T-helper 17 cell (primary cell): Measurements from ENCODE around the gene CRACR2B. TPM values are rescaled to one million over a fixed set of nuclear protein-coding genes. Genes with fewer than 3 reads are reported as not detected.

Experiments used
- total RNA-seq, 4 donors: library from RNA in 2 of 4; stranded (reverse) in 2 of 4; gene quantifications; one replicate each; pipeline ENCODE4 v1.2.3 and lab custom pipeline; 2022 to 2026

The CRACR2B gene
- total RNA-seq, 2 donors from 2014 or later = 0.47 to 1.0 TPM

Other genes with a start within 250 kb of the CRACR2B start
- gene IRF7, start 212.0 kb upstream of the CRACR2B start, total RNA-seq = 10 to 100 TPM; 40.3 to 44.0 TPM
- gene CDHR5, start 203.0 kb upstream of the CRACR2B start, total RNA-seq = not detected
- gene SCT, start 200.7 kb upstream of the CRACR2B start, total RNA-seq = not detected
- under 1 TPM; 0.40 to 0.89 TPM for gene DRD4, start 190.7 kb upstream of the CRACR2B start, total RNA-seq
- gene DEAF1, start 132.7 kb upstream of the CRACR2B start, total RNA-seq = 10 to 100 TPM; 55.3 to 77.1 TPM
- gene TMEM80, start 132.1 kb upstream of the CRACR2B start, total RNA-seq = 10 to 100 TPM; 20.8 to 21.3 TPM
- 10 to 100 TPM in 1 of 2 donors, 1 to 10 TPM in 1; 6.8 to 11.7 TPM for gene EPS8L2, start 121.7 kb upstream of the CRACR2B start, total RNA-seq
- gene TALDO1, start 80.5 kb upstream of the CRACR2B start, total RNA-seq = 100 to 1,000 TPM in 1 of 2 donors, 10 to 100 TPM in 1; 60.4 to 102 TPM
- 10 to 100 TPM; 36.7 to 44.3 TPM for gene GATD1, start 50.4 kb upstream of the CRACR2B start, total RNA-seq
- under 1 TPM in 1 of 2 donors, not detected in 1; 0.63 TPM for gene CEND1, start 37.8 kb upstream of the CRACR2B start, total RNA-seq
- gene SLC25A22, start 29.6 kb upstream of the CRACR2B start, total RNA-seq = 10 to 100 TPM; 16.4 to 20.3 TPM
- gene PIDD1, start 22.7 kb upstream of the CRACR2B start, total RNA-seq = 10 to 100 TPM; 26.8 to 29.7 TPM
- gene RPLP2, start 18.0 kb upstream of the CRACR2B start, total RNA-seq = 1,000 to 10,000 TPM; 4,178 to 4,199 TPM
- gene PNPLA2, start 9.0 kb upstream of the CRACR2B start, total RNA-seq = 100 to 1,000 TPM; 178 to 182 TPM
- 10 to 100 TPM; 54.9 to 67.3 TPM for gene CD151, start 5.0 kb downstream of the CRACR2B start, total RNA-seq
- gene POLR2L, start 14.6 kb downstream of the CRACR2B start, total RNA-seq = 10 to 100 TPM; 38.5 to 40.5 TPM
- 1 to 10 TPM; 2.1 to 3.0 TPM for gene TSPAN4, start 14.9 kb downstream of the CRACR2B start, total RNA-seq
- 10 to 100 TPM; 23.4 to 28.8 TPM for gene CHID1, start 82.9 kb downstream of the CRACR2B start, total RNA-seq
- 10 to 100 TPM; 71.1 to 74.0 TPM for gene AP2A2, start 98.0 kb downstream of the CRACR2B start, total RNA-seq
- gene MUC6, start 208.8 kb downstream of the CRACR2B start, total RNA-seq = not detected
- gene MUC2, start 247.0 kb downstream of the CRACR2B start, total RNA-seq = not detected